NB4 (cell line): ENCODE measurements around the gene DNAJC21.

Source experiments
- DNase-seq: peaks from one replicate; pipeline ENCODE4 v3.0.0; 2010; ENCODE audit warnings: low read depth
- H3K4me3 ChIP-seq: one replicate; pipeline ENCODE4 v1.5.1; 2011; ENCODE audit warnings: mild to moderate bottlenecking, low read depth, low read length, moderate library complexity
- MAX ChIP-seq: IDR thresholded peaks from 2 replicates; pipeline ENCODE4 v1.6.1; 2011; ENCODE audit warnings: low read depth, low read length
- MYC ChIP-seq: IDR thresholded peaks from 2 replicates; pipeline ENCODE4 v1.6.1; 2011; ENCODE audit warnings: low read depth, low read length
- POLR2A ChIP-seq: IDR thresholded peaks from 2 replicates; pipeline ENCODE4 v1.6.1; 2011; ENCODE audit warnings: mild to moderate bottlenecking; ENCODE audit not compliant: insufficient read length; ENCODE audit errors: extremely low read depth
- TF ChIP-seq, protein P1 (sequence below): IDR thresholded peaks from one replicate; pipeline ENCODE4 v1.5.1; 2012; ENCODE audit warnings: low read depth, low read length

DNAJC21 gene

GRCh38 chr5:34977934-34978613, 48.7 kb downstream of the DNAJC21 start:
- no peak for DNase-seq
- TF ChIP-seq, protein P1, sequence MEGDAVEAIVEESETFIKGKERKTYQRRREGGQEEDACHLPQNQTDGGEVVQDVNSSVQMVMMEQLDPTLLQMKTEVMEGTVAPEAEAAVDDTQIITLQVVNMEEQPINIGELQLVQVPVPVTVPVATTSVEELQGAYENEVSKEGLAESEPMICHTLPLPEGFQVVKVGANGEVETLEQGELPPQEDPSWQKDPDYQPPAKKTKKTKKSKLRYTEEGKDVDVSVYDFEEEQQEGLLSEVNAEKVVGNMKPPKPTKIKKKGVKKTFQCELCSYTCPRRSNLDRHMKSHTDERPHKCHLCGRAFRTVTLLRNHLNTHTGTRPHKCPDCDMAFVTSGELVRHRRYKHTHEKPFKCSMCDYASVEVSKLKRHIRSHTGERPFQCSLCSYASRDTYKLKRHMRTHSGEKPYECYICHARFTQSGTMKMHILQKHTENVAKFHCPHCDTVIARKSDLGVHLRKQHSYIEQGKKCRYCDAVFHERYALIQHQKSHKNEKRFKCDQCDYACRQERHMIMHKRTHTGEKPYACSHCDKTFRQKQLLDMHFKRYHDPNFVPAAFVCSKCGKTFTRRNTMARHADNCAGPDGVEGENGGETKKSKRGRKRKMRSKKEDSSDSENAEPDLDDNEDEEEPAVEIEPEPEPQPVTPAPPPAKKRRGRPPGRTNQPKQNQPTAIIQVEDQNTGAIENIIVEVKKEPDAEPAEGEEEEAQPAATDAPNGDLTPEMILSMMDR = no peak
- TF ChIP-seq POLR2A (no peak), MAX (no peak), MYC (no peak)
- H3K4me3 ChIP-seq = no peak overlapping the region

DNA sequence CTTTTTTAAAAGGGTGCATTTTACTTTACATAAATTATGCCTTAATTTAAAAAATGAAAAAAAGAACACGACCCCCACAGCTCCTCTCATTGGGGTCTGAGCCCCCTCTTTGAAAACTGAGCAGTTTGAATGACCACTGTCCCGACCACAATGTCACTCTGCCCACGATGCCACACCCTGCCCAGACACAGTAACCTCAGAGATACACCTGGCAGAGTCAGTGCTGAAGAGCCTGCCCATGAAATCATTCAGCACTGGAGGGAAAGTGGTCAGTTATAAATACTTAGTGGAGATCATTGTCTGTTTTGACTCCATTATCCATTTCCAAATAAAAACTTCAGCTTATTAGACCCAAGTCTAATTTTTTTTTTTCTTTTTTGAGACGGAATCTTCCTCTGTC, 49.3 kb downstream of the DNAJC21 start:
- H3K4me3 ChIP-seq = no peak overlapping the region
- no peak for DNase-seq
- TF ChIP-seq MAX (no peak), POLR2A (no peak), MYC (no peak)
- TF ChIP-seq, protein P1 = no peak

DNA sequence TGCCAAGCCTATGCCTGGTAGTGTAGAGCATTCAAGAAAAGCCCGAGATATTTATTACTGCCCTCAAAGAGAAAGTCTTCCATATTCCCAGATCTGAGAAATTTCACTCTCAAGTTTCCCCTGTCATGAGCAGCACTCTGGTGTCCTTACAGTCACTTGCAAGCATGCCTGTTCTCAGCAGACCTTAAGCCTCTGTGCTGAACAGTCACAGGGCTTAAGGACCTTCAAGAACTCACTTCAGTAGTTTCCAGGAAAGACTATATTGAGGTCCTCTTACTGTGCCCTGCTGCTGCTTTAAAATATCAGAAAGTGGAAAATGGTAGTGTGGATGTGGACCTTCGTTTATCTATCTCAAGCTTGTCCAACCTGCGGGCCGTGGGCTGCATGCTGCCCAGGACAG, 53.5 kb downstream of the DNAJC21 start:
- TF ChIP-seq MAX = no peak
- TF ChIP-seq, protein P1 = no peak
- TF ChIP-seq MYC = no peak
- TF ChIP-seq POLR2A = no peak
- H3K4me3 ChIP-seq = no peak overlapping the region
- no peak for DNase-seq

DNA sequence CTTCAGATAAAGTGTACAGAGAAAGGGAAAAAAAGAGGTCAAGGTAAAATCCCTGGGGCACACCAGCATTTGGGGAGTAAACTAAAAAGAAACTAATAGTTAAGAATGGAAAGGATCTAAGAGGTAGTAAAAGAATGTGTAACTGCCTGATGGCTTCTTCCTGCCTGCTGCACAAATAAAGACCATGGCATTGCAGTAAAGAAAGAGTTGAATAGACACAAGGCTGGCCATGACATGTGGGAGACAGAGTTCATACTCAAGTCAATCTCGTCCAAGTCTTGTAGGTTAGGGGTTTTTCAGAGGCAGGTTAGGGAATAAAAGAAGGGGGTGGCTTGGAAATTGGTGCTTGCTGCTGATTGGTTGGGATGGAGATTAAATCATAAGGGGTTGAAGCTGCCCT, 57.6 kb downstream of the DNAJC21 start:
- H3K4me3 ChIP-seq = no peak overlapping the region
- DNase-seq = no peak
- TF ChIP-seq MAX (no peak), POLR2A (no peak), MYC (no peak)
- TF ChIP-seq, protein P1 = no peak

- no peak for DNase-seq
- H3K4me3 ChIP-seq = no peak overlapping the region
- TF ChIP-seq MYC (no peak), MAX (no peak)
- TF ChIP-seq, protein P1 = no peak
Measured at GRCh38 chr5:34991486-34992238, 62.3 kb downstream of the DNAJC21 start.
